ENCODE results near the gene KRT39. TPM values are rescaled to one million over a fixed set of nuclear protein-coding genes. Genes with fewer than 3 reads are reported as not detected.
"Not testable (repeated sequence)": the region's sequence is repeated elsewhere in the genome, so short reads cannot be mapped to it uniquely, and the experiment has no call there.

Gene KRT39
- not detected in 2 replicates for total RNA-seq

GRCh38 chr17:40966848-40967247, at the start of gene KRT39:
Gene KRT39, minus strand, starts transcription at chr17:40966948. Its CDS starts 92 bp downstream, at chr17:40966856.
- DNase-seq (ENCODE audit: low read depth, low spot score) = no peak

- no peak for DNase-seq (ENCODE audit: low read depth, low spot score)
Measured at GRCh38 chr17:41015454-41015853, 48.7 kb upstream of the KRT39 start.

- no peak for DNase-seq (ENCODE audit: low read depth, low spot score)
Measured at GRCh38 chr17:41013606-41014005, 46.9 kb upstream of the KRT39 start.

DNA sequence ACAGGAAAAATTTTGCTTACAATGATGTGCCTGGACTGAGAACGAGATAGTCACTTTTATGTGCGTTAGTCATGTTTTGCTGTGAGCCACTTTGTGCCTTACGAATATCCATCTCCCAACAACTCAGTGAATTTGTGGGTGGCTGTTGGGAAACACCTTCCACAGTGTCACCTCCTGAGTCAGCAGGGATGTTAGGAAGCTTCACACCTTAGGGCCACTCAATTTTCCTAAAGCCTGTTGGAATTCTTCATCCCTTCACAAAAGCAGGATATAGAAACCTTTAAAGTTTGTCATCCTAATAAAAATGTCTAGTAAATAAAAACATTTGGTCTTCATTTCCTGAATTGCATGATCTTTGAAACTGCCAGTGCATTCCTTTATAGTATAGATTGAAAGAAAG, 46.4 kb upstream of the KRT39 start:
- no peak for DNase-seq (ENCODE audit: low read depth, low spot score)

GRCh38 chr17:41012326-41013120, 45.8 kb upstream of the KRT39 start:
- DNase-seq (ENCODE audit: low read depth, low spot score) = no peak

DNA sequence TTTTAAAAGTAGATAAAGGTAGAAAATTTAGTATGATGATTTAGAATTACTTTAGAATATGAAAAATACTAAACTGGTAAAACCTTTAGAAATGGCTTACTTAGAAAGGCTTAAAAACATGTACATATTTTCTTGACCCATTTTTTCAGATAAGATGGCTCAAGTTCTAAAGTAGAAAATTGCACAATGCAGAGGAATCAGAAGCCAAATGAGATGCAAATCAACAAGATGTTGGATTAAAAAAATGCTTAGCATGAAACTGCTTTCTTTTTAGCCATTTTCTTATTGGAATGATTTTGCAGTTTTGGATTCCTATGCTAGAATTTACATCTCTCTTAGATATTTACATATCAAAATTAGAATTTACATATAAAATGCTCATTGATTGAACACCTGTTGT, 43.7 kb upstream of the KRT39 start:
- DNase-seq (ENCODE audit: low read depth, low spot score) = no peak

DNA sequence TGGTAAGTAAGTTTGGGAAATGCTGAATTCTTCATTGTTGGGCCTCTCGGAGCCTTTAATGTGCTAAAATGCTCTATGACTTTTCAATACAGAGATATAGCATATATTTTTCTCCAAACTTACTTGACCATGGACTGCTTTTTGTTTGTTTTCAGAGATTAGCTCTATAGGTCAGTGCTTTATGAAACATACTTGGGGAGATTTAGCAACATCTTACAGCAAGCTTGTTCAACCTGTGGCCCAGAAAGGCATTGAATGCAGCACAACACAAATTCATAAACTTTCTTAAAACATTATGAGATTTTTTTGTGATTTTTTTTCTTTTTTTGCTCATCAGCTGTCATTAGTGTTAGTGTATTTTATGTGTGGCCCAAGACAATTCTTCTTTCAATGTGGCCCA, 43.2 kb upstream of the KRT39 start:
- DNase-seq (ENCODE audit: low read depth, low spot score) = no peak

DNA sequence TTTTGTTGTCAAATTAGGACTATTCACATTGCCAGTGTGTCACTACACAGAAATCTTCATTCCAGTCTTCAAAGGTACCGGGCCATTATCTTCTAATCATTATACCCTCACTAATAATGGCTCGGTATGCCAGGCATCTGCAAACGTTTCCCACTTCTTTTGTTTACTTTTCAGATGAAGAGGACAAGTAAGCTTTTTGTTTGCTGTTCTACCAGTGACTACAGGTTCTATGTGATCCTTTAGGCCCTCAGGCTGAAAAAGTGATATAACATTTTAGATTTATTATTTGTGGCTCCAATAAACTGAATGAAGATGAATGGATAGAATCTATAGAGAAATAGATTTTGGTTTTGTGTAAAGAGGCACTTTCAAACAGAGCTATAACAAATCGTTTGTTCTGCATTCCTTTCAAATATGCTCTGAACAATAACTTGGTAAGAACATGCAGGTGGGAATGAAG, 42.6 kb upstream of the KRT39 start:
- no peak for DNase-seq (ENCODE audit: low read depth, low spot score)

DNA sequence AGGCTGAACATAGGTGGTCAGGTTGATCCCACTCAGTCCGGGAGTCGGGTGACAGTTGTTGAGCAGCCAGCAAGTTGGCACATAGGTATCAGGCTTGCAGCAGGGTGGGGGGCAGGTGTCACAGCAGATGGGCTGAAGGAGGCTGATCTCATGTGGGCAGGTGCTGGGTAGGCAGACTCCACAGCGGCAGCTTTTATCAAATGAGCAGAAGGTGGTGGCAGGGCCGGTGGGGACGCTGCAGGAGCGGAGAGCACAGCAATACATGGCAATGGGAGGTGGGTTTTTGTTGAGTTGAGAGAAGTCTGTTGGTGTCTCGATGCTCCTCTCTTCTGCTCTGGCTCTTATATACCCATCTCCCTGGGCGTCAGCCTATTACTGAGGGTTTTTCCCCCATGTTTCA, 42.1 kb upstream of the KRT39 start, which contains the start of gene KRTAP3-1:
Gene KRTAP3-1 (minus strand): TSS at position 318 of the 400 bp plus-strand sequence. CDS start 54 bp downstream, at position 264.
- no peak for DNase-seq (ENCODE audit: low read depth, low spot score)

GRCh38 chr17:41004397-41004796, 37.6 kb upstream of the KRT39 start:
- DNase-seq (ENCODE audit: low read depth, low spot score) = no peak

GRCh38 chr17:41003926-41004325, 37.2 kb upstream of the KRT39 start:
- no peak for DNase-seq (ENCODE audit: low read depth, low spot score)

- no peak for DNase-seq (ENCODE audit: low read depth, low spot score)
Measured at GRCh38 chr17:41002814-41003213, 36.1 kb upstream of the KRT39 start.

DNA sequence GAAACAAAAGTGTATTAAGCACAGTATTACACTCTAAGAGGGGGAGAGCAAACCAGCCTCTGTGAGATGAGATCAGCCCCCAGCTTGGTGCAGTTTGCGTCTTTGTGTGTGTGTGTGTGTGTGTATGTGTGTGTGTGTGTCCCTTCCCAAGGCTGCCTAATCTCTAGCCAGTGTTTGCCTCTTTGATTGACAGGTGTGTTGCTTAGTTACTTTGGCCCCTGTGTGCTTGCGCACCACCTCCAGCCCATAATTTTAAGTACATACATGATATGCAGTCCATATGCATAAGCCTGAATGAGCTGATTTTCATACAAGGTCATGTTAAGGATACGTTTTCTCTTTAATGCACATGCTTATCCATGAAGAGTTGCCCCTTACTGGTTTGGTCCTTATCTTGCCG, 35.0 kb upstream of the KRT39 start:
- no peak for DNase-seq (ENCODE audit: low read depth, low spot score)

- DNase-seq (ENCODE audit: low read depth, low spot score) = not testable (repeated sequence)
Measured at GRCh38 chr17:40999563-40999962, 32.8 kb upstream of the KRT39 start, which contains the start of gene KRTAP3-2. Gene KRTAP3-2, minus strand, starts transcription at chr17:40999906. Its CDS starts 53 bp downstream, at chr17:40999853.

GRCh38 chr17:40997361-40997760, 30.6 kb upstream of the KRT39 start:
- no peak for DNase-seq (ENCODE audit: low read depth, low spot score)

- no peak for DNase-seq (ENCODE audit: low read depth, low spot score)
Measured at GRCh38 chr17:40996829-40997228, 30.1 kb upstream of the KRT39 start.

DNA sequence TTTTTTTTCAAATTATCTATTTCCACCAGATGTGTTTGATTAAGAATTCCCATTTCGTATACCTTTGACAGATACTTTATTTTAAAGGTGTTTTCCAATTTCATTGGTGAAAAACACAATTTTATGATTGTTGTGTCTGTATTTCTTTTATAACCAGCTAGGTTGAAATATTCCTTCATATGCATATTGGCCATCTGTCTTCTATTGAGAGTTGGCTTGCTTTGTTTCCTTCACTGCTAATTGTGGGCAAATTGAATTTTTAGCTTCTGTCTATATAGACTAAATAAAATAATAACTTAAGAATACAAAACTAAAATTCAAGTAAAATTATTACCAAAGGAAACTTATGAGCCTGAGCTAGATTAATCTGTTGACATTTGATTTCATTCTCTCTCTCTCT, 28.4 kb upstream of the KRT39 start:
- DNase-seq (ENCODE audit: low read depth, low spot score) = no peak

GRCh38 chr17:40993839-40994238, 27.1 kb upstream of the KRT39 start, which contains the start of gene KRTAP3-3:
Gene KRTAP3-3, minus strand, starts transcription at chr17:40994164. Its CDS starts 67 bp downstream, at chr17:40994097.
- no peak for DNase-seq (ENCODE audit: low read depth, low spot score)

GRCh38 chr17:40993084-40993483, 26.3 kb upstream of the KRT39 start:
- DNase-seq (ENCODE audit: low read depth, low spot score) = no peak

DNA sequence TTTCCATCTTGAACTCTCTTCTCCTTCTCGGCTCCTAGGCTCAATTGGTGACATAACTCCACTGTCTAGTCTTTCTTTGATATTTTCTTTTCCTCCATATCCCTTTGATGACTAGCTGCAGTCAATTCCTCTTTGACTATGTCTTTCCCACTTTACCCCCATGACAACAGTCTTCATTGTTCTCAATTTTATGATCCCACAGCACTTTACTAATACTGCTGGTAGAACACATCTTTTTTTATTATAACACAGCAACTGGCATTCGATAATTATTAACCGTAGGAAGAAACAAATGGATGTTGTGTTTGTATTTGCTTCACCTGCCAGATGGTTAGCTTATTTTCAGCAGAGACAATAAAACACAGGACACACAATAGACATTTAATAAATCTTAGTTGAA, 25.9 kb upstream of the KRT39 start:
- no peak for DNase-seq (ENCODE audit: low read depth, low spot score)

- no peak for DNase-seq (ENCODE audit: low read depth, low spot score)
Measured at GRCh38 chr17:40986920-40987319, 20.2 kb upstream of the KRT39 start.

- DNase-seq (ENCODE audit: low read depth, low spot score) = no peak
Measured at GRCh38 chr17:40984226-40984625, 17.5 kb upstream of the KRT39 start, which contains the start of gene KRT40. Gene KRT40, minus strand, starts transcription at chr17:40984326. Its CDS starts 53 bp downstream, at chr17:40984273.

DNA sequence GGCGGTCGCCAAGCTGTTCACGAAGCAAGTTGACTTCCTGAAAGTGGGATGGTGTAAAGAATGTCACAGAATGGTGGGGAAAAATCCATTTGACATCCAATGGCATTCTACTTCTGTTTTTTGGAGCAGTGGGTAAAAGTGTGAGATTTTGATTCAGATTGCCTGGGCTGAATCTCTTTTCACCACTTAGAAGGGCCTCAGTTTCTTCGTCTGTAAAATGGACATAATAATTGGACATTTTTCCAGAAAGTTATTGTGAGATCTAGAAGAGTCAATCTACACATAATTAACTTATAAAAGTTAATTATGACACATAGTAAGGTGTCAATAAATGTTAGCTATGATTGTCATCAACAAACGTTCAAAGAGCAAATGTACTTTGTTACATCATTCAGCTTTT, 14.4 kb upstream of the KRT39 start:
- no peak for DNase-seq (ENCODE audit: low read depth, low spot score)

All from pulmonary artery endothelial cell (primary cell).